Endothelial cell of umbilical vein (primary cell): ENCODE data around the gene PAPOLA. TPM values are rescaled to one million over a fixed set of nuclear protein-coding genes. Genes with fewer than 3 reads are reported as not detected.
"Not testable (repeated sequence)": the region's sequence is repeated elsewhere in the genome, so short reads cannot be mapped to it uniquely, and the experiment has no call there.

ENCODE experiments used
- BruUV-seq: library from RNA; stranded (reverse); fragments of 400-500 nt; replicated peaks from 2 replicates; lab custom pipeline; 2021; lab: Mats Ljungman, UMichigan
- CTCF ChIA-PET: fragments of 300-600, 350-600 bp; sonication (Branson Sonifier 250); formaldehyde crosslinking; loops from one replicate; lab custom pipeline; 2021; ENCODE audit warnings: antibody characterized with exemption, inconsistent platforms; lab: Charles Lee
- POLR2A ChIA-PET: fragments of 300-600, 350-600 bp; sonication (Branson Sonifier 250); formaldehyde crosslinking; loops from one replicate; lab custom pipeline; 2021; ENCODE audit warnings: antibody characterized with exemption, inconsistent platforms; lab: Charles Lee
- DNase-seq: peaks from one replicate; pipeline ENCODE4 v3.0.0-alpha.2; 2011; ENCODE audit warnings: low read depth, low spot score
- FAIRE-seq: peaks from 2 replicates; lab custom pipeline; 2011; peaks lifted over from hg19 to GRCh38; lab: Jason Lieb, UNC
- H2AFZ ChIP-seq: 2 replicates; pipeline ENCODE4 v1.6.0; 2012; ENCODE audit warnings: low read depth, low read length, control low read depth, inconsistent platforms
- H3K27ac ChIP-seq: 2 replicates; pipeline ENCODE4 v1.5.1; 2011; ENCODE audit warnings: low read depth, mild to moderate bottlenecking, control low read depth, low read length, moderate library complexity; ENCODE audit not compliant: insufficient read depth
- H3K27me3 ChIP-seq, 2 experiments: 2 replicates each; pipeline versions ENCODE4 v1.6.0 to v1.6.1; 2011; ENCODE audit warnings: low read length in 2 of 2, mixed read lengths in 1 of 2; ENCODE audit not compliant: control insufficient read depth in 2 of 2, insufficient read depth in 2 of 2
- H3K36me3 ChIP-seq, 2 experiments: 2 replicates in 1 of 2; 3 replicates in 1 of 2; pipeline ENCODE4 v1.5.1; 2011; ENCODE audit warnings: low read length in 2 of 2, mild to moderate bottlenecking in 1 of 2, moderate library complexity in 1 of 2; ENCODE audit not compliant: control insufficient read depth in 2 of 2, insufficient read depth in 2 of 2; ENCODE audit errors: extremely low read depth in 1 of 2
- H3K4me1 ChIP-seq: 3 replicates; pipeline ENCODE4 v1.5.1; 2011; ENCODE audit warnings: mild to moderate bottlenecking, low read length; ENCODE audit not compliant: control insufficient read depth, insufficient read depth; ENCODE audit errors: extremely low read depth
- H3K4me2 ChIP-seq: 2 replicates; pipeline ENCODE4 v1.6.1; 2011; ENCODE audit warnings: low read length, control low read depth, mixed read lengths; ENCODE audit not compliant: insufficient read depth
- H3K4me3 ChIP-seq, 3 experiments: fragments of 200-600 bp in 1 of 3; sonication (generic), shearing (Covaris generic) in 1 of 3; replicated peaks in 1 of 3; 2 replicates each; pipeline ENCODE4 v1.5.1; 2011 to 2016; ENCODE audit warnings: control low read depth in 3 of 3, low read length in 3 of 3, mild to moderate bottlenecking in 2 of 3, inconsistent platforms in 1 of 3, low read depth in 1 of 3, moderate library complexity in 1 of 3; ENCODE audit not compliant: insufficient read depth in 1 of 3
- H3K79me2 ChIP-seq: 2 replicates; pipeline ENCODE4 v1.6.0; 2012; ENCODE audit warnings: low read length, inconsistent platforms; ENCODE audit not compliant: control insufficient read depth, insufficient read depth
- H3K9ac ChIP-seq: replicated peaks from 2 replicates; pipeline ENCODE3; 2011; ENCODE audit warnings: low read length, control low read depth; ENCODE audit not compliant: insufficient read depth; ENCODE audit errors: extremely low read depth
- H3K9me1 ChIP-seq: replicated peaks from 3 replicates; pipeline ENCODE4 v1.6.0; 2011; ENCODE audit warnings: mild to moderate bottlenecking, low read length; ENCODE audit not compliant: control insufficient read depth, insufficient read depth; ENCODE audit errors: extremely low read depth
- H3K9me3 ChIP-seq: replicated peaks from 2 replicates; pipeline ENCODE4 v1.5.1; 2012; ENCODE audit warnings: low read length, inconsistent platforms; ENCODE audit not compliant: control insufficient read depth, insufficient read depth
- H4K20me1 ChIP-seq: replicated peaks from 2 replicates; pipeline ENCODE3; 2011; ENCODE audit warnings: mild to moderate bottlenecking, low read length; ENCODE audit not compliant: control insufficient read depth, insufficient read depth; ENCODE audit errors: extremely low read depth
- EZH2 ChIP-seq: IDR thresholded peaks from 2 replicates; pipeline ENCODE4 v1.6.1; 2012; ENCODE audit warnings: borderline replicate concordance, low read depth, mild to moderate bottlenecking, moderate library complexity, low read length, inconsistent platforms; ENCODE audit not compliant: severe bottlenecking
- FOS ChIP-seq: IDR thresholded peaks from 2 replicates; pipeline ENCODE4 v1.6.1; 2011; ENCODE audit warnings: mild to moderate bottlenecking, low read length, moderate library complexity, borderline replicate concordance; ENCODE audit not compliant: insufficient read depth
- GATA2 ChIP-seq: IDR thresholded peaks from 2 replicates; pipeline ENCODE4 v1.7.0; 2011; ENCODE audit warnings: low read depth, mild to moderate bottlenecking, moderate library complexity, mixed read lengths, low read length; ENCODE audit not compliant: insufficient read length, insufficient read depth
- JUN ChIP-seq: IDR thresholded peaks from 2 replicates; pipeline ENCODE4 v1.6.1; 2011; ENCODE audit warnings: borderline replicate concordance, low read depth; ENCODE audit not compliant: insufficient read length, insufficient read depth
- MYC ChIP-seq: IDR thresholded peaks from one replicate; pipeline ENCODE4 v1.6.1; 2011; ENCODE audit warnings: mild to moderate bottlenecking, low read depth, low read length
- POLR2A ChIP-seq: IDR thresholded peaks from 2 replicates; pipeline ENCODE4 v1.6.1; 2012; ENCODE audit warnings: low read depth, mild to moderate bottlenecking, control low read depth, low read length
- POLR2AphosphoS5 ChIP-seq: IDR thresholded peaks from 2 replicates; pipeline ENCODE4 v1.6.1; 2012; ENCODE audit warnings: low read depth, mild to moderate bottlenecking, control low read depth, low read length, moderate library complexity; ENCODE audit not compliant: insufficient read depth
- dilution Hi-C: fragments of 300-500 bp; cut with MboI; formaldehyde crosslinking; loops from one replicate; pipeline ENCODE4 v1.15.0; 2019; ENCODE audit warnings: low sequenced_read_pairs; ENCODE audit not compliant: extremely low pct_ligation_motif_present
- intact Hi-C: fragments of 100-400 bp; cut with micrococcal nuclease; formaldehyde crosslinking; loops from one replicate; pipeline ENCODE4 v1.10.0; 2022
- polyA plus RNA-seq, 4 experiments: library from polyadenylated mRNA; depleted of rRNA in 3 of 4; stranded (reverse) in 3 of 4; unstranded in 1 of 4; fragments of >200 nt; gene quantifications; 2 replicates each; pipeline versions ENCODE4 v1.2.1 to v1.2.3, GENCODE V29; 2011 to 2012; ENCODE audit warnings: missing spikeins in 1 of 4
- total RNA-seq: library from RNA; stranded (reverse); gene quantifications from 2 replicates; pipeline ENCODE4 v1.2.3, GENCODE V29; 2021
- TF ChIP-seq, protein P1 (sequence below), 2 donors: IDR thresholded peaks; 1 replicate in 1 of 2; 2 replicates in 1 of 2; pipeline ENCODE4 v1.5.1; 2011; ENCODE audit warnings: low read length in 2 of 2, mild to moderate bottlenecking in 2 of 2, moderate library complexity in 2 of 2, control low read depth in 1 of 2, inconsistent platforms in 1 of 2, low read depth in 1 of 2; ENCODE audit not compliant: insufficient read depth in 1 of 2; ENCODE audit errors: extremely low read depth in 1 of 2
- TF ChIP-seq, protein P2 (sequence below): IDR thresholded peaks from 2 replicates; pipeline ENCODE4 v1.6.1; 2011; ENCODE audit not compliant: insufficient read depth, insufficient read length

Gene PAPOLA
- total and polyA plus RNA-seq, 2 donors (not counting 3 experiments of a cell fraction or from before 2014, with no cell fraction given): 75.4 to 184 TPM

DNA sequence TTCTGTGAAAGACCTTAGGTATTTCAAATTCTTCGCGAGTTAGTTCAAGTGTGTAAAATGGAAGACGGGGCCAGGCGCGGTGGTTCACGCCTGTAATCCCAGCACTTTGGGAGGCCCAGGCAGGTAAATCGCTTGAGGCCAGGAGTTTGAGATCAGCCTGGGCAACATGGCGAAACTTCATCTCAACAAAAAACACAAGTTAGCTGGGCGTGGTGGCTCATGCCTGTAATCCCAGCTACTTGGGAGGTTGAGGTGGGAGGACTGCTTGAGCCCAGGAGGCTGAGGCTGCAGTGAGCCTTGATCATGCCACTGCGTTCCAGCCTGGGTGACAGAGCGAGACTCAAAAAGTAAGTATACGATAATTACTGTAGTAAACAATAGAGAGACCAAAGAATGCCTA lies 2.2 kb downstream of the PAPOLA start:
- H3K27ac ChIP-seq, H3K4me3 ChIP-seq, H3K9ac ChIP-seq, H3K9me1 ChIP-seq, H3K36me3 ChIP-seq, H3K27me3 ChIP-seq, DNase-seq, dilution Hi-C loops, BruUV-seq, CTCF ChIA-PET, POLR2A ChIA-PET, FAIRE-seq, H3K9me3 ChIP-seq, H2AFZ ChIP-seq: not testable (repeated sequence)
- intact Hi-C loops: loop anchor here (10.0 kb wide), 1 partner anchor 970 kb away; the partner anchor contains the start of gene GLRX5
- peaks cover 11% of the 10 kb centered on the region for H4K20me1 ChIP-seq
- H3K4me1 ChIP-seq: peaks cover 34% of the 10 kb centered on the region
- peaks cover 69% of the 10 kb centered on the region for H3K79me2 ChIP-seq
- peak overlapping the region; percentile 79 for H3K4me2 ChIP-seq

DNA sequence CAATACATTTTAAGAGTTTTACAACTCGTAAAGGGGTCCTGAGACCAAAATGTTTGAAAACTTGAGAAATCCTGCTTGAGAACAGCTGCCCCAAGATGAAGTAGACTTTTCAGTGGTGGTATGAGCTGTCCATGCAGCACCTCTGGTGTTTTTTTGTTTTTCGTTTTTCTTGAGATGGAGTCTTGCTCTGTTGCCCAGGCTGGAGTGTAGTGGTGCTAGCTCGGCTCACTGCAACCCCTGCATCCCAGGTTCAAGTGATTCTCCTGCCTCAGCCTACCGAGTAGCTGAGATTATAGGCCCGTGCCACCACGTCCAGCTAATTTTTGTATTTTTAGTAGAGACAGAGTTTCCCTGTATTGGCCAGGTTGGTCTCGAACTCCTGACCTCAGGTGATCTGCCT lies 5.5 kb downstream of the PAPOLA start:
- H4K20me1 ChIP-seq: peaks cover 34% of the 10 kb centered on the region
- POLR2A ChIA-PET: no interaction called here
- FAIRE-seq: no peak

More for the DNA sequence above, 5.5 kb downstream of the PAPOLA start:
- no peak overlapping the region for H3K4me3 ChIP-seq
- peaks cover 98% of the 10 kb centered on the region for H3K79me2 ChIP-seq
- no peak overlapping the region for H2AFZ ChIP-seq
- TF ChIP-seq EZH2 (no peak), JUN (no peak), POLR2AphosphoS5 (no peak), FOS (no peak), POLR2A (no peak), GATA2 (no peak), MYC (no peak)
- TF ChIP-seq, protein P1, sequence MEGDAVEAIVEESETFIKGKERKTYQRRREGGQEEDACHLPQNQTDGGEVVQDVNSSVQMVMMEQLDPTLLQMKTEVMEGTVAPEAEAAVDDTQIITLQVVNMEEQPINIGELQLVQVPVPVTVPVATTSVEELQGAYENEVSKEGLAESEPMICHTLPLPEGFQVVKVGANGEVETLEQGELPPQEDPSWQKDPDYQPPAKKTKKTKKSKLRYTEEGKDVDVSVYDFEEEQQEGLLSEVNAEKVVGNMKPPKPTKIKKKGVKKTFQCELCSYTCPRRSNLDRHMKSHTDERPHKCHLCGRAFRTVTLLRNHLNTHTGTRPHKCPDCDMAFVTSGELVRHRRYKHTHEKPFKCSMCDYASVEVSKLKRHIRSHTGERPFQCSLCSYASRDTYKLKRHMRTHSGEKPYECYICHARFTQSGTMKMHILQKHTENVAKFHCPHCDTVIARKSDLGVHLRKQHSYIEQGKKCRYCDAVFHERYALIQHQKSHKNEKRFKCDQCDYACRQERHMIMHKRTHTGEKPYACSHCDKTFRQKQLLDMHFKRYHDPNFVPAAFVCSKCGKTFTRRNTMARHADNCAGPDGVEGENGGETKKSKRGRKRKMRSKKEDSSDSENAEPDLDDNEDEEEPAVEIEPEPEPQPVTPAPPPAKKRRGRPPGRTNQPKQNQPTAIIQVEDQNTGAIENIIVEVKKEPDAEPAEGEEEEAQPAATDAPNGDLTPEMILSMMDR (IDR thresholded peaks at IDR 0.05; ENCODE audit: extremely low read depth in 1 of 2, insufficient read depth in 1 of 2, low read depth in 1 of 2, low read length in 2 of 2): no peak
- TF ChIP-seq, protein P2, sequence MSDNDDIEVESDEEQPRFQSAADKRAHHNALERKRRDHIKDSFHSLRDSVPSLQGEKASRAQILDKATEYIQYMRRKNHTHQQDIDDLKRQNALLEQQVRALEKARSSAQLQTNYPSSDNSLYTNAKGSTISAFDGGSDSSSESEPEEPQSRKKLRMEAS: no peak
- H3K4me1 ChIP-seq: peaks cover 26% of the 10 kb centered on the region
- H3K9me3 ChIP-seq: no peaks in the 10 kb centered on the region
- DNase-seq: no peak
- H3K27ac ChIP-seq: no peak overlapping the region
- H3K9ac ChIP-seq: no peak overlapping the region
- no TSS peak for BruUV-seq
- no peaks in the 10 kb centered on the region for H3K27me3 ChIP-seq
- CTCF ChIA-PET: no interaction called here
- no peaks in the 10 kb centered on the region for H3K9me1 ChIP-seq
- intact Hi-C loops: loop anchor here (10.0 kb wide), 1 partner anchor 973 kb away; the partner anchor contains the start of gene GLRX5
- dilution Hi-C loops: no loop called here
- H3K4me2 ChIP-seq: no peak overlapping the region
- H3K36me3 ChIP-seq: no peaks in the 10 kb centered on the region
